ENCODE data around the gene CRIP2.

Gene CRIP2

GRCh38 chr14:105465209-105466031, 9.2 kb upstream of the CRIP2 start:
- DNase-seq = no peak

DNA sequence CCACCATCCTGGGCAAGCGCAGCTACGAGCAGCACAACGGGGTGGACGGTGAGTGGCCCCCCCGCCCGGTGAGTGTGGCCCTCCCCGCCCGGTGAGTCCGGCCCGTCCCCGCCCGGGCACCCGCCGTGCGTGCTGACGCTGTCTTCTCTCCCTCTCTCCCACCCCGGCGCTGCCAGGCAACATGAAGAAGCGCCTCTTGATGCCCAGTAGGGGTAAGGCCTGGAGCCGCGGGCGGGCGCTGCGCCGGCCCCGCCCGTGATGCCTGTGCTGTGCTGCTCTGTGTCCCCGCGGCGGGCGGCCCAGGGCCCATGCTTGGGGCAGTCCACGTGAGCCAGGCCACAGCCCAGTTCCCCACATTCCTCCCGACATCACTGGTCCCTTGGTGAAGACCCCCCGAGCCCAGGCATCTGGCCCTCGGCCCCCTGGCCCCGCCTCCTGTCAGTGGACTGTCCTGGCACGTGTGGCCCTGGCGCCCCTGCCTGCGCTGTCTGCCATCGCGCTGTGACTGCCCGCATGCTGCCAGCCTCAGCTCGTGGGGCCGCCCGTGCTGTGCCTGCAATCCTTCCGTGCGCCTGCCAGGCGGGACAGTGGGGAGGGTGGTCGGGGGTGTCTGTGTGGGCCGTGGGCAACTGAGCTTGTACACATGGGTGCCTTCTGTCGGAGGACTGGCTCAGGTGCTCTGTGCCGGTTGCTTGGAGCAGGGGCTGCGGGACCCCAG, 7.9 kb upstream of the CRIP2 start:
- DNase-seq = no peak

GRCh38 chr14:105467249-105467941, 7.2 kb upstream of the CRIP2 start:
- DNase-seq = no peak

DNA sequence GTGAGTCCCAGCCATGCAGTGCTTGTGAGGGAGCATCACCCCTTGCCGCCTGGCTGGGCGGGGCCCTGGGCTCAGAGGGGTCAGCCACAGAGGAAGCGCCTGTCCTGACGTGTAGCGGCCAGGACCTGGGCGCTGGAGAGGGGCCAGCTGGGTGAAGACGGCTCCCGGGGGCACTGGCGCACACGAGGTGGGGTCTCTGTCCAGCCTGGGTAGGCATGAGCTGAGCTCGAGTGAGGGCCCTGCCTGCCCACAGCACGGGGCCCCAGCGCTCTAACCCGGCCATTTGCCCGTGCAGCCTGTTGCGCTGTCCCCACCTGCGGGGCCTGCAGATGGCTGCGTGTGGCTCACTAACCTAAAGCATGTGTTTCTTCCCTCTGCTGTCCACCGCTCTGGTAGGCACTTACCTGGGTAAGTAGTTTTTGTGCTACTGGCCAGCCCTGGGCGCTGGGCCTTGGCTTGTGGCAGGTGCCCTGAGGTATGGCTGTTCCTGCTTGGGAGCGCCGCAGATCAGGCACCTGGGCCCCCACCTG, 6.6 kb upstream of the CRIP2 start:
- no peak for DNase-seq

GRCh38 chr14:105468621-105469241, 5.9 kb upstream of the CRIP2 start:
- no peak for DNase-seq

DNA sequence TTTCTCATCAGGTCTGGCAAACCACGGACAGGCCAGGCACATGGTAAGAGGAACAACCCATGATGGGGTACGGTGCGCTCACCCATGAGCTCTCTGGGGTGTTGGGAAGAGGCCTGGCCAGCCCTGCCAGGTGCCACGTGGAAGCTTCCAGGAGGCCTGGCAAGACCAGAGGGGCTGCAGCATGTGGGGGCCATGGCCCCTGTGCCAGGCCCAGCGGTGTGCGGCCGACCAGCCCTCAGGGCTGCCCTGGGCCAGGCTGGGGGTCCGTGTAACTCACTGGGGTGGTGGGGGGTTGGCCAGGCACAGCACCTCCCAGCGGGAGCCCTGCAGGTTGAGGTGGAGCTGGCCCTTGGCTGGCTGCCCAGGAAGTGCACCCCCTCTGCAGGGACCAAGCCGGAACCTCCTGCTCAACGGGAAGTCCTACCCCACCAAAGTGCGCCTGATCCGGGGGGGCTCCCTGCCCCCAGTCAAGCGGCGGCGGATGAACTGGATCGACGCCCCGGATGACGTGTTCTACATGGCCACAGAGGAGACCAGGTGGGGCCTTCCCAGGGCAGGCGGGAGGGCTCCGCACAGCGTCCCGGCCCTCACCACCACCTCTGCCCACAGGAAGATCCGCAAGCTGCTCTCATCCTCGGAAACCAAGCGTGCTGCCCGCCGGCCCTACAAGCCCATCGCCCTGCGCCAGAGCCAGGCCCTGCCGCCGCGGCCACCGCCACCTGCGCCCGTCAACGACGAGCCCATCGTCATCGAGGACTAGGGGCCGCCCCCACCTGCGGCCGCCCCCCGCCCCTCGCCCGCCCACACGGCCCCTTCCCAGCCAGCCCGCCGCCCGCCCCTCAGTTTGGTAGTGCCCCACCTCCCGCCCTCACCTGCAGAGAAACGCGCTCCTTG, 4.9 kb upstream of the CRIP2 start:
- DNase-seq = no peak

- no peak for DNase-seq
Measured at GRCh38 chr14:105470350-105471296, 4.0 kb upstream of the CRIP2 start.

DNA sequence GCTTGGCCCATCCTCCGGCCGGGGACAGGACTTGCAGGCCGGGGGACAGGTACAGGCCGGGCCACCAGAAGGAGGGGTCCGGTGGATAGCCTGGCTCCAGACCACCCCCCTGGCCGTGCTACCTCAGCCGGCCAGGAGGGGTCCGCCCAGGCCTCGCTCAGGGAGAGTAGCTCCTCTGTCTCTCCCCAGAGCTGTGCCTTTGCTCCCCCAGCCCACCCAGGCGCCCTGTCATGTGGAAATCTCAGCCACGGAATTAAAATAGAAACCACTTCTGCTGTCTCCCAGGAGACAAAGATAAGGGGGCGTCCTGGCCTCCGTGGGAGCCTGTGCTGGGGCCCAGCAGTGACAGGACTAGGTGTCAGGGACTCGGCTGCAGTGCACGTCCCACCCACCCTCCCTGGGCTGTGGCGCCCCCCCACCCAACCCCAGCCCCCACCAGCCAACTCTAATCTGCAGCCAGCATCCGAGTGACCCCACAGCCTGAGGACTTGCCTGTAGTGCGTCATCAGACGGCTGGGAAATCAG, 3.3 kb upstream of the CRIP2 start:
- no peak for DNase-seq

DNA sequence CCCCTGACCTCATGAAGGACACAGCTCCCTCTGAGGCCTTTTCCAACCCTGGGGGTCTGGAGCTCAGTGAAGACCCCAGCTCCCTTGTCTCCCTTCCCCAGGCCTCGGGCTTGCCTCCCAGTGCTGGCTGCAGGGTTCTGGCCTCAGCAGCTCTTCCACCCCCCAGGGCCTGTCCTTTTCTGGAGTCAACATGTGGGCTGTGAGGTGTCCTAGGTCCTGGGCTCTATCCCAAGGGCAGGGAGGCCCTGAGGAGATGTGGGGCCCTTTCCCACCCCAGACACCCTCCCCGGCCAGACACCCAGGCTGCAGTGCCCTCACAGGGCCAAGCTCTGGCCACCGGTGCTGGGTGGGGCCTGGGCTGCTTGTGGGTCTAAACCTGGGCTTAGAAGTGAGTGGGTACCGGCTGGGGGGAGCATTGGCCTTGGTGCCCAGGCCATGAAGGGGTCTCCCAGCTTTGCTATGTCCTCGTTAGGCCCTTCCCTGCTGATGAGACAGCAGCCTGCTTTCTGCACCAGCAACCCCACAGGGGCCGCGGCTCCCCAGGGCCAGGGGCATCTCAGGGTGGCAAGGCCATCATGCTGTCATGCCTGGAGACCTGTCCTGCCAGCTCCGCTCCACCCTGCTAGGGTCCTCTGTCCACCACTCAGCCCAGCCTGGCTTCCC, 2.7 kb upstream of the CRIP2 start:
- no peak for DNase-seq

- DNase-seq = no peak
Measured at GRCh38 chr14:105472486-105472991, 2.1 kb upstream of the CRIP2 start.

DNA sequence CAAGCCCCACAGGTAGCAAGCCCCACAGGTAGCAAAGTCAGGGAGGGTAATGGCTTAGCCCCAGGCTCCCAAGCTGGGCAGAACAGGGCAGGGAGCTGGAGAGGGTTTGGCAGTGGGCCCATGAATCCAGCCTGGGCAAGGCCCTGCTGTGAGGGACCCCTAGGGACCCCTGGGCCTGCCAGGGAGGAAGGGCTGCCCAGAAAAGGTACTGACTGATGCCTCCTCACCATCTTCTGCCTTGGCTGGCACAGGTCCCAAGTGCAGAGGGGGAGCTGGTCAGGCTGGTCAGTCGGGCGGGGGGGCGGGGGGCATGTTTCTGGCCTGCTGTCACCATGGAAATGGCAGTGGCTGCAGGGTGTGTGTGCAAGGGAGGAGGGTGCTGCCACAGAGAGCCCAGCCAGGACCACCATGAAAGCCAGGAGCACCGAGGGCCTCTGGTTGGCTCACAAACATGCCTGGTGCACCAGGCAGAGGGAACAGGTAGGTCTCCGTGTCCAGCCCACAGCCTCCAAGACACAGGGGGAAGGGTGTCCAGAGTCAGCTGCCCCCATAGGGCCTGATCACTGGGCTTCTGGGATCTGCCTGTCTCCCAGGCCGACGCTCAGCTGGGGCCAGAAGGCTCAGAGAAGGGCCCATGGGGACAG, 1.5 kb upstream of the CRIP2 start:
- no peak for DNase-seq

GRCh38 chr14:105473677-105474482, 741 bp upstream of the CRIP2 start:
- DNase-seq = no peak

DNA sequence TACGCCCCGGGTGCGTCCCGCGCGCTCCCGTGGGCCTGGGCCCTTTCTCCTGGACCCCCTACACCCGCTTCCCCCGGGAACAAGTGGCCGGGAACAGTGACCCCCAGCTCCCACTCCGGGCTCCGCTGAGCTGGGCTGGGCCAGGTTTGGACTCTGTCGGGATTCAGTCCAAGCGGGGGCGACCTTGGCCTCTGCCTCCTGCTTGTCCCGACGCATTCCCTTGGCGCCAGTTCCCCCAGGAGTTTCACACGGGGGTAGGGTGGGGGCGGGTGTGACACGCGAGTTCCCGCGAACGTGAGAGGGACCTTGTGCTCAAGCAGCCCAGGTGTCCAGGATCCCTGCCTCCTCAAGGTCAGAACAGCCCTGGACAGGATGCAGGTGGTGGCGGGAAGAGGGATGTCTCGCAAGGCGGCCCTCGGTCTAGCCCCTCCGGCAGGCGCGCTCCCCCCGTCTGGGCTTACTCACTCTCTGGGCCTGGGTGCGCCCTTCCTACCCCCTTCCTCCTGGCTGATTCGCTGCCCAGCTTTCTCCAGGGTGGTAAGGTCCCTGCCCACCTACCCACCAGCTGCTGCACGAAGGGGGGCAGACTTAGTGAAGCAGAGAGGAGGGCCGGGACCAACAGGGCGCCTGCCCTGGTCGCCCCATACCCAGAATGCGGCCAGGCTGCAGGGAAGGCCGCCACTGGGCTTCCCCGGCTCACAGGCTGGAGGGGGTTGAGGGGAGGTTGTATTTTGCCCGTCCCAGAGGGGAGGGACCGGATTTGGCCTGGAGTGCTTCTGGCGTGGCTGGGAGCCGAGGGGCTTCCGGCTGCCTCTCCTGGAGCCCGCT, 862 bp downstream of the CRIP2 start:
- DNase-seq = peak; percentile 30

- DNase-seq = peak; percentile 39
Measured at GRCh38 chr14:105476097-105476830, 1.6 kb downstream of the CRIP2 start.

DNA sequence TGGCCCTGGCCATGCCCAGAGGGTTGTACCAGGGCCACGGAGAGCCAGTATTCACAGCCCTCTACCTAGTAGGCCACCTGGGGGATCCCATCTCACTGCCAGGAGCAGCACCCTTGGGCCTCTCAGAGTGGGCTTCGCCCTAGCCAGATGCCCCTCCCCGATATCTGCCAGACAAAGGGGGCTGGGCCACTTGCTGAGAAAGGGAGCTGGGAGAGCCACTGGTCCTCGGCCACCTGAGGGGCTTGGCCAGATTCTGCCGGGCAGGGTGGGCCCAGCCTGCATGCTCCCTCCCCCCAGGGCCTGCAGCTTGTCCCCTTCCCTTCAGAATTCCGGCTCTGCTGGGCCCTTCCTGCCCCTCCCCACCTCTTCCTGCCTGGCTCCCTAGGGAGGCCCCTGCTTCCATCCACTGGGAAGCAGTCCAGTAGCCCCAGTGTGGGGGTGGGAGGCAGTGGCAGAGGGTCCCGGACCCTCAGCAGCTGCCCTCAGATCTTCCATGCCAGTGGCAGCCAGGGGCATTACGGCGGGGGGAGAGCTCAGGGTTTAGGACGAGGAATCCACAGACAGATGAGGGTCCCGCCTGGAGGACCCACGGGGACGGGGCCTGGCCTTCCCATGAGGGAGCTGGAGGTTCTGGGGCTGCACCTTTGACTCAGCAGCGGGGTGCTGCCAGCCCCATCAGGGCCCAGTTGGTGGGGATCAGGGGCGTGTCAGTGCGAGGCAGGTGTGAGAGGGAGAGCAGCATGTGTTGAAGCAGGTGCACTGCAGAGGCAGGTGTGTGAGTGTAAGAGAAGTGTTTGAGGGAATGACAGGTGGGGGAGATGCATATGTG, 2.4 kb downstream of the CRIP2 start:
- DNase-seq = no peak

Data from SHP77 treated with DMSO at 0.1 percent for 48 hours (cell line).